Activated naive CD4-positive, alpha-beta T cell treated with anti-CD3 and anti-CD28 coated beads, Interleukin-2, amount 50 U/mL, for 24 hours (primary cell): ENCODE data around the gene DHX34.
A peak's percentile ranks its signal among the peaks of the same experiment; 100 is the strongest.
"Not testable (repeated sequence)": the region's sequence is repeated elsewhere in the genome, so short reads cannot be mapped to it uniquely, and the experiment has no call there.

Source experiments
- H3K27ac Mint-ChIP-seq: one replicate; pipeline ENCODE4 v1.8.0; 2021; ENCODE audit warnings: mild to moderate bottlenecking, mixed read lengths
- H3K27me3 Mint-ChIP-seq: one replicate; pipeline ENCODE4 v1.8.0; 2021; ENCODE audit warnings: mixed read lengths
- H3K36me3 Mint-ChIP-seq: one replicate; pipeline ENCODE4 v1.8.0; 2021; ENCODE audit warnings: mixed read lengths
- H3K4me1 Mint-ChIP-seq: one replicate; pipeline ENCODE4 v1.8.0; 2021; ENCODE audit warnings: mixed read lengths
- H3K4me3 Mint-ChIP-seq: one replicate; pipeline ENCODE4 v1.8.0; 2021; ENCODE audit warnings: mild to moderate bottlenecking, mixed read lengths
- H3K9me3 Mint-ChIP-seq: one replicate; pipeline ENCODE4 v1.8.0; 2021; ENCODE audit warnings: mixed read lengths

Gene DHX34, protein sequence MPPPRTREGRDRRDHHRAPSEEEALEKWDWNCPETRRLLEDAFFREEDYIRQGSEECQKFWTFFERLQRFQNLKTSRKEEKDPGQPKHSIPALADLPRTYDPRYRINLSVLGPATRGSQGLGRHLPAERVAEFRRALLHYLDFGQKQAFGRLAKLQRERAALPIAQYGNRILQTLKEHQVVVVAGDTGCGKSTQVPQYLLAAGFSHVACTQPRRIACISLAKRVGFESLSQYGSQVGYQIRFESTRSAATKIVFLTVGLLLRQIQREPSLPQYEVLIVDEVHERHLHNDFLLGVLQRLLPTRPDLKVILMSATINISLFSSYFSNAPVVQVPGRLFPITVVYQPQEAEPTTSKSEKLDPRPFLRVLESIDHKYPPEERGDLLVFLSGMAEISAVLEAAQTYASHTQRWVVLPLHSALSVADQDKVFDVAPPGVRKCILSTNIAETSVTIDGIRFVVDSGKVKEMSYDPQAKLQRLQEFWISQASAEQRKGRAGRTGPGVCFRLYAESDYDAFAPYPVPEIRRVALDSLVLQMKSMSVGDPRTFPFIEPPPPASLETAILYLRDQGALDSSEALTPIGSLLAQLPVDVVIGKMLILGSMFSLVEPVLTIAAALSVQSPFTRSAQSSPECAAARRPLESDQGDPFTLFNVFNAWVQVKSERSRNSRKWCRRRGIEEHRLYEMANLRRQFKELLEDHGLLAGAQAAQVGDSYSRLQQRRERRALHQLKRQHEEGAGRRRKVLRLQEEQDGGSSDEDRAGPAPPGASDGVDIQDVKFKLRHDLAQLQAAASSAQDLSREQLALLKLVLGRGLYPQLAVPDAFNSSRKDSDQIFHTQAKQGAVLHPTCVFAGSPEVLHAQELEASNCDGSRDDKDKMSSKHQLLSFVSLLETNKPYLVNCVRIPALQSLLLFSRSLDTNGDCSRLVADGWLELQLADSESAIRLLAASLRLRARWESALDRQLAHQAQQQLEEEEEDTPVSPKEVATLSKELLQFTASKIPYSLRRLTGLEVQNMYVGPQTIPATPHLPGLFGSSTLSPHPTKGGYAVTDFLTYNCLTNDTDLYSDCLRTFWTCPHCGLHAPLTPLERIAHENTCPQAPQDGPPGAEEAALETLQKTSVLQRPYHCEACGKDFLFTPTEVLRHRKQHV

GRCh38 chr19:47348819-47349795 is at the start of gene DHX34:
TSS of gene DHX34 (plus strand) at chr19:47349315. CDS start at chr19:47353031, 3,716 bp downstream.
- H3K27ac Mint-ChIP-seq = peak within 1 kb of the TSS; percentile 91
- H3K9me3 Mint-ChIP-seq = no peaks in the 10 kb centered on the region
- peaks cover 13% of the 10 kb centered on the region for H3K36me3 Mint-ChIP-seq
- H3K4me1 Mint-ChIP-seq = peaks cover 42% of the 10 kb centered on the region
- no peaks in the 10 kb centered on the region for H3K27me3 Mint-ChIP-seq
- H3K4me3 Mint-ChIP-seq = peak within 1 kb of the TSS; percentile 92

DNA sequence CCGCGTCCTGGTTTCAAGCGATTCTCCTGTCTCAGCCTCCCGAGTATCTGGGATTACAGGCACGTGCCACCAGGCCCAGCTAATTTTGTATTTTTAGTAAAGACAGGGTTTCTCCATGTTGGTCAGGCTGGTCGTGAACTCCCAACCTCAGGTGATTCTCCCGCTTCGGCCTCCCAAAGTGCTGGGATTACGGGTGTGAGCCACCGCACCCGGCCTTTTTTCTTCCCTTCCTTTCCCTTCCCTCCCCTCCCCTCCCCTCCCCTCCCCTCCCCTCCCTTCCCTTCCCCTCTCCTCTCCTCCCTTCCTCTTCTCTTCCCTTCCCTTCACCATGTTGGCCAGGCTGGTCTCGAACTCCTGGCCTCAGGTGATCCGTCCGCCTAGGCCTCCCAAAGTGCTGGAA is 48.2 kb upstream of the DHX34 start:
- H3K9me3 Mint-ChIP-seq, H3K27me3 Mint-ChIP-seq, H3K36me3 Mint-ChIP-seq, H3K4me3 Mint-ChIP-seq, H3K27ac Mint-ChIP-seq: not testable (repeated sequence)
- H3K4me1 Mint-ChIP-seq = peaks cover 13% of the 10 kb centered on the region

- no peak overlapping the region for H3K4me3 Mint-ChIP-seq
- H3K9me3 Mint-ChIP-seq = no peaks in the 10 kb centered on the region
- H3K4me1 Mint-ChIP-seq = peaks cover 5% of the 10 kb centered on the region
- H3K27ac Mint-ChIP-seq = no peak overlapping the region
- peaks cover 8% of the 10 kb centered on the region for H3K27me3 Mint-ChIP-seq
- H3K36me3 Mint-ChIP-seq = no peaks in the 10 kb centered on the region
These were observed 46.9 kb upstream of the DHX34 start for GRCh38 chr19:47302249-47302648.

- Mint-ChIP-seq H3K27me3 (peaks cover 8% of the 10 kb centered on the region), H3K9me3 (no peaks in the 10 kb centered on the region), H3K4me3 (no peak overlapping the region), H3K36me3 (no peaks in the 10 kb centered on the region), H3K4me1 (peaks cover 5% of the 10 kb centered on the region), H3K27ac (no peak overlapping the region)
These were observed 45.1 kb upstream of the DHX34 start for GRCh38 chr19:47303966-47304365.

- peaks cover 5% of the 10 kb centered on the region for H3K4me1 Mint-ChIP-seq
- H3K27me3 Mint-ChIP-seq = peaks cover 11% of the 10 kb centered on the region
- no peaks in the 10 kb centered on the region for H3K36me3 Mint-ChIP-seq
- no peak overlapping the region for H3K4me3 Mint-ChIP-seq
- no peaks in the 10 kb centered on the region for H3K9me3 Mint-ChIP-seq
- no peak overlapping the region for H3K27ac Mint-ChIP-seq
These were observed 43.8 kb upstream of the DHX34 start for GRCh38 chr19:47305309-47305751.

- peaks cover 11% of the 10 kb centered on the region for H3K27me3 Mint-ChIP-seq
- no peak overlapping the region for H3K4me3 Mint-ChIP-seq
- no peaks in the 10 kb centered on the region for H3K9me3 Mint-ChIP-seq
- no peak overlapping the region for H3K27ac Mint-ChIP-seq
- peaks cover 5% of the 10 kb centered on the region for H3K4me1 Mint-ChIP-seq
- no peaks in the 10 kb centered on the region for H3K36me3 Mint-ChIP-seq
These were observed 42.8 kb upstream of the DHX34 start for GRCh38 chr19:47306303-47306702.

DNA sequence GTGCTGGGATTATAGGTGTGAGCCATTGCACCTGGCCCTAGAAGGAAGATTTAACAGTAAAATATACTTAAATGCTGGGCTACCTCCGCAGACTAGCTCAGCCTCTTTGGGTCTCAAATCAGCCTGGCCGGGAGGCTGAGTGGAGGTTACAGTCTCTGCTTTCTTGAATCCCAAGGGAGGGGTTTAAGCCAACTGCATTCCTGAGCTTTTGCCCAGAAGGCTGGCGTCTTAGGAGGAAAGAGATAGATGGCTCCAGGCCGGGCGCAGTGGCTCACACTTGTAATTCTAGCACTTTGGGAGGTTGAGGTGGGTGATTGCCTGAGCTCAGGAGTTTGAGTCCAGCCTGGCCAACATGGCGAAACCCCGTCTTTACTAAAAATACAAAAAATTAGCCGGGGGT is 40.1 kb upstream of the DHX34 start:
- peaks cover 5% of the 10 kb centered on the region for H3K4me1 Mint-ChIP-seq
- H3K36me3 Mint-ChIP-seq = no peaks in the 10 kb centered on the region
- no peaks in the 10 kb centered on the region for H3K9me3 Mint-ChIP-seq
- peaks cover 11% of the 10 kb centered on the region for H3K27me3 Mint-ChIP-seq
- no peak overlapping the region for H3K27ac Mint-ChIP-seq
- H3K4me3 Mint-ChIP-seq = no peak overlapping the region

DNA sequence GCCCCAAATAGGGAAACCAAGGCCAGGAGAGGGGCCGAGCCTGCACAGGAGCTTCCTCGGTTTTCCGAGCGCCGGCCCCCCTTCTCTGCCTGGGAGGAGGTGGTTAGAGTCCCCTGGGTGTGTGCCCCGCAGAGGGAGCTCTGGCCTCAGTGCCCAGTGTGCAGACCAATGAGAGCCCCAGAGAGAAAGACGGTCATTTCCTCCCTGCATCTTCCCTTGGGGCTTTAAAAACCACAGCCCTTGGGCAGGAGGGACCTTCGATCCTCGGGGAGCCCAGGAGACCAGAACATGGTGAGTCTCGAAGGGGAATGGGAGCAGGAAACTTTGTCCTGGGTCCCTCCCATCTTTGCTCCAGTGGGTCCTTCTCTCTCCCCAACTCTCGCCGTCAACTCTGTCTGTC is 39.5 kb upstream of the DHX34 start, which contains the start of gene C5AR1:
Gene C5AR1, plus strand, starts transcription at position 254 of the 400 bp plus-strand sequence. Its CDS starts 35 bp downstream, at position 289.
- Mint-ChIP-seq H3K4me1 (peaks cover 5% of the 10 kb centered on the region), H3K27me3 (peaks cover 11% of the 10 kb centered on the region), H3K36me3 (no peaks in the 10 kb centered on the region), H3K9me3 (no peaks in the 10 kb centered on the region), H3K27ac (no peak within 1 kb of the TSS), H3K4me3 (no peak within 1 kb of the TSS)

- Mint-ChIP-seq H3K4me1 (peaks cover 5% of the 10 kb centered on the region), H3K36me3 (no peaks in the 10 kb centered on the region), H3K27ac (no peak overlapping the region), H3K27me3 (peaks cover 11% of the 10 kb centered on the region), H3K9me3 (no peaks in the 10 kb centered on the region), H3K4me3 (no peak overlapping the region)
These were observed 38.8 kb upstream of the DHX34 start for GRCh38 chr19:47310323-47310722.

DNA sequence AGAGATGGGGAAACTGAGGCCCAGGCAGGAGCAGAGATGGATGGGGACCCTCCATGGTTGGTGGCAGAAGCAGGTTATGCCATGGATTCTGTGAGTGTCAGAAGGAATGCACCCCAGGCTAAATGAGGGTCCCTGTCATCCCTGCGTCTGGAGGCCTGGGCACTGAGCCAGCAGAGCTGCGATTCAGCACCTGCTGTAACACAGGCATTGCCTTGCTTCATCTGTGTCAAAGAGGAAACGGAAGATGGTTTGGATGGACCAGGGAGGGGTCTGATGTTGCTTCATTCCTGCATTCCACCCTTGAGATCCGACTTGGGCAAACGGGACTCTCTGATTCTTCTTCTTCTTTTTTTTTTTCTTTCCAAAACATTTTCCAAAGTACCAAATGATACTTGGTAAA is 38.3 kb upstream of the DHX34 start:
- H3K9me3 Mint-ChIP-seq = no peaks in the 10 kb centered on the region
- H3K27ac Mint-ChIP-seq = no peak overlapping the region
- H3K4me1 Mint-ChIP-seq = peaks cover 6% of the 10 kb centered on the region
- H3K27me3 Mint-ChIP-seq = peaks cover 13% of the 10 kb centered on the region
- no peaks in the 10 kb centered on the region for H3K36me3 Mint-ChIP-seq
- H3K4me3 Mint-ChIP-seq = no peak overlapping the region

DNA sequence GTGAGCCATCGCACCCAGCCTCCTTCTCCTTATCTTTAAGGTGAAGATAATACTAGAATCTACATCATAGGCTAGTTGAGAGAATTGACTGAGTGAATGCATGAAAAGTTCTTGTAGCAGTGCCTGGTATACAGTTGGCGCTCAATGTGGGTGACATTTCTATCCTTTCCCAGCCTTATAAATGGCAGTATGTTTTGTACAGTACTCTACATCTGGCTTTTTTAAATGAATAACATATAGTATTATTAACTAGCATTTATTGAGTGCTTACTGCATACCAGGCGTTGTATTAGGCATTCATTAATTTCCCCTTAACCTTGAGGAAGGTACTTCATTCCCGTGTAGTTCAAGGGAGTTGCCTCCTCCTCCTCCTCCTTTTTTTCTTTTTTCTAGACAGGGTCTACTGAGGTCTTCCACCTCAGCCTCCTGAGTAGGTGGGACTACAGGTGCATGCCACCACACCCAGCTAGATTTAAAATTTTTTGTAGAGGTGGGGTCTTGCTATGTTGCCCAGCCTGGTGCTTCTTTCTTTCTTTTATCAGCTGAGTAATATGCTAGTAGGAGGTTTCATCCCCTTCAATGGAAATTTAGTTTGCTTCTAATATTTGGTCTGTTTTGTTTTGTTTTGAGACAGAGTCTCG is 36.6 kb upstream of the DHX34 start:
- Mint-ChIP-seq H3K4me3 (no peak overlapping the region), H3K27ac (no peak overlapping the region), H3K27me3 (peaks cover 12% of the 10 kb centered on the region), H3K9me3 (no peaks in the 10 kb centered on the region), H3K36me3 (no peaks in the 10 kb centered on the region), H3K4me1 (peaks cover 6% of the 10 kb centered on the region)

DNA sequence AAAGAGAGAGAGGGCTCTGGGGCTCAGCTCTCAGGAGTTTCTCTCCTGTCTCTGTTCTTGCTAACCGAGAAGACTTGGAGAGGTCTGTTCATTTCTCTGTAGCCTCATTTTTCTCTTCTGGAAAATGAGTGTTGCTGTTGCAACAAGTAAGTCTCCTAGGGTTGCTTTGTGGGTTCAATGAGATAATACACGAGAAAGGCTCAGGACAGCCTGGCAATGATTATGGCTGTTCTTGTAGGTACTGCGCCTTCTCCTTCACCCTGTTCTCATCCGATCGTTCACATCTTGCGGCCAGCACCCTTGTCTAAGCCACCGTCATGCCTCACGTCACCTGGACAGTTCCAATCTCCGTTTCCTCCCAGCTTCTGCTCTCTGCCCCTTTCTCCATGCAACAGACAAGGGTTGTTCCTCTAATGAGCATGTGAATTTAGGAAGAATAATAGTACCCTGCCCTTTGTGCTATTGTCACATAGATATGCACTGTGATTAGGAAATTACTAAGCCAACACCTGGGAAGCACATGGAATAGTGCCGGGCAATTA is 35.3 kb upstream of the DHX34 start:
- Mint-ChIP-seq H3K4me1 (peaks cover 6% of the 10 kb centered on the region), H3K27ac (no peak overlapping the region), H3K9me3 (no peaks in the 10 kb centered on the region), H3K36me3 (no peaks in the 10 kb centered on the region), H3K27me3 (peaks cover 13% of the 10 kb centered on the region), H3K4me3 (no peak overlapping the region)

DNA sequence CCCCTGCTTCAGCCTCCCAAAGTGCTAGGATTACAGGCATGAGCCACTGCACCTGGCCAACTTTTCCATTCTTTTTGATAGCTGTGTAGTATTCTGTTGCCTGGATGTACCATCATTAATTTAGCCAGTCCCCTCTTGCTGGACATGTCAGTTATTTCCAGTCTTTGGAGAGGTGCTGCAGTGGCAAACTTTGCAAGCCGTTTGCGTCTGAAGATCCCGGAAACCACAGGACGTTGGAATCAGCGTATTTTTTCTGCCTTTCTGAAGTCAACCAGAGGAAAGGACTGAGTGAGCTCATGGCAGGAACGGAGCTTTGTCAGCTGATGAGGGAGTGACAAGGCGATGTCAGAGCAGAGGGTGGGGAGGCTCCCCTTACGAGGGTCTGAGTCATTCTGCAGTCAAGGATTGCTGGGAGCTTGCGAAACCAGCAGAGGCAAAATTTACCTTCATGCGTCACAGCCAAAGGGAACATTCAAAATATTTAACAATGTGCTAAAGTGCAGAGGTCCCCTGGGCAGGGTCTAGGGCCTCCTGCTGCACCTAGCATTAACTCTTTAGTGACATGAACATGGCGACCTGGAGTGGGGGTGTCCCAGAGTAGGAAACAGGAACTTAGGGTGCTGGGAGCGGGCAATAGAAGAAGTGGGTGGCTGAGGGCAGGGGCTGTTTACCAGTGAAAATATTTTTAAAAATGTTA is 33.8 kb upstream of the DHX34 start:
- Mint-ChIP-seq H3K4me1 (peaks cover 6% of the 10 kb centered on the region), H3K4me3 (no peak overlapping the region), H3K27ac (peak overlapping the region; percentile 35), H3K36me3 (no peaks in the 10 kb centered on the region), H3K27me3 (peaks cover 11% of the 10 kb centered on the region), H3K9me3 (no peaks in the 10 kb centered on the region)
